Trophoblast cell (in vitro differentiated cells and primary cell): Measurements from ENCODE around the gene LDLRAD4.

ENCODE experiments used
- DNase-seq, 2 donors: peaks; one replicate each; pipeline ENCODE4 v3.0.0-alpha.2; 2016
- H2AFZ ChIP-seq: 2 replicates; pipeline ENCODE4 v1.6.1; 2013; ENCODE audit warnings: low read length, moderate library complexity, mild to moderate bottlenecking; ENCODE audit not compliant: insufficient read depth, poor library complexity
- H2AK5ac ChIP-seq: 2 replicates; pipeline ENCODE4 v1.6.1; 2013; ENCODE audit warnings: mild to moderate bottlenecking, low read length
- H2BK120ac ChIP-seq: 2 replicates; pipeline ENCODE4 v1.6.1; 2013; ENCODE audit warnings: low read length, mild to moderate bottlenecking, moderate library complexity; ENCODE audit not compliant: insufficient read depth, poor library complexity
- H2BK12ac ChIP-seq: 2 replicates; pipeline ENCODE4 v1.6.1; 2013; ENCODE audit warnings: mild to moderate bottlenecking, low read length, moderate library complexity
- H2BK5ac ChIP-seq: 2 replicates; pipeline ENCODE4 v1.6.1; 2013; ENCODE audit warnings: low read length, low read depth, moderate library complexity, mild to moderate bottlenecking; ENCODE audit not compliant: poor library complexity
- H3K14ac ChIP-seq: 2 replicates; pipeline ENCODE4 v1.6.1; 2013; ENCODE audit warnings: mild to moderate bottlenecking, low read length
- H3K18ac ChIP-seq: 2 replicates; pipeline ENCODE4 v1.6.1; 2013; ENCODE audit warnings: mild to moderate bottlenecking, low read length
- H3K23ac ChIP-seq: 2 replicates; pipeline ENCODE4 v1.6.1; 2013; ENCODE audit warnings: low read length
- H3K27ac ChIP-seq: 2 replicates; pipeline ENCODE4 v1.5.1; 2013; ENCODE audit warnings: low read depth, mild to moderate bottlenecking, inconsistent platforms, low read length, moderate library complexity
- H3K27me3 ChIP-seq: 2 replicates; pipeline ENCODE4 v1.6.1; 2013; ENCODE audit warnings: inconsistent platforms, mild to moderate bottlenecking, low read length, moderate library complexity; ENCODE audit not compliant: insufficient read depth
- H3K36me3 ChIP-seq, 2 experiments: 1 replicate in 1 of 2; 2 replicates in 1 of 2; pipeline ENCODE4 v1.6.1; 2013; ENCODE audit warnings: low read length in 2 of 2, mild to moderate bottlenecking in 2 of 2, moderate library complexity in 1 of 2; ENCODE audit not compliant: insufficient read depth in 2 of 2, control insufficient read depth in 1 of 2
- H3K4ac ChIP-seq: 2 replicates; pipeline ENCODE4 v1.6.1; 2013; ENCODE audit warnings: low read depth, mild to moderate bottlenecking, low read length, moderate library complexity
- H3K4me1 ChIP-seq, 2 experiments: 1 replicate in 1 of 2; 2 replicates in 1 of 2; pipeline ENCODE4 v1.6.1; 2013; ENCODE audit warnings: low read length in 2 of 2, mild to moderate bottlenecking in 2 of 2, moderate library complexity in 1 of 2; ENCODE audit not compliant: insufficient read depth in 2 of 2, control insufficient read depth in 1 of 2
- H3K4me2 ChIP-seq: 2 replicates; pipeline ENCODE4 v1.6.1; 2013; ENCODE audit warnings: inconsistent platforms, mild to moderate bottlenecking, low read length, moderate library complexity
- H3K4me3 ChIP-seq: 2 replicates; pipeline ENCODE4 v1.5.1; 2013; ENCODE audit warnings: mild to moderate bottlenecking, low read depth, low read length, inconsistent platforms
- H3K79me1 ChIP-seq: one replicate; pipeline ENCODE4 v1.6.1; 2013; ENCODE audit warnings: low read length
- H3K79me2 ChIP-seq: 2 replicates; pipeline ENCODE4 v1.6.1; 2013; ENCODE audit warnings: low read length, mild to moderate bottlenecking; ENCODE audit not compliant: control insufficient read depth, insufficient read depth, poor library complexity
- H3K9ac ChIP-seq: 2 replicates; pipeline ENCODE4 v1.6.1; 2013; ENCODE audit warnings: mild to moderate bottlenecking, low read length
- H3K9me3 ChIP-seq: 2 replicates; pipeline ENCODE4 v1.6.1; 2013; ENCODE audit warnings: low read depth, mild to moderate bottlenecking, control low read depth, inconsistent platforms, low read length; ENCODE audit not compliant: insufficient read depth
- H4K12ac ChIP-seq: 2 replicates; pipeline ENCODE4 v1.6.1; 2013; ENCODE audit warnings: low read depth, mild to moderate bottlenecking, low read length, moderate library complexity
- H4K8ac ChIP-seq: 2 replicates; pipeline ENCODE4 v1.6.1; 2013; ENCODE audit warnings: low read depth, mild to moderate bottlenecking, low read length, moderate library complexity
- H4K91ac ChIP-seq: one replicate; pipeline ENCODE4 v1.6.1; 2013; ENCODE audit warnings: low read depth, mild to moderate bottlenecking, low read length, moderate library complexity
- WGBS: extraction: QIAGEN DNeasy Blood & Tissue Kit; methylation state at CpG from one replicate; pipeline ENCODE4 v1.1.7; 2013; ENCODE audit warnings: missing lambda C conversion rate; ENCODE audit not compliant: insufficient read length, insufficient coverage; ENCODE audit errors: extremely low coverage; 5-methylcytosine and 5-hydroxymethylcytosine counted together

Gene LDLRAD4

DNA sequence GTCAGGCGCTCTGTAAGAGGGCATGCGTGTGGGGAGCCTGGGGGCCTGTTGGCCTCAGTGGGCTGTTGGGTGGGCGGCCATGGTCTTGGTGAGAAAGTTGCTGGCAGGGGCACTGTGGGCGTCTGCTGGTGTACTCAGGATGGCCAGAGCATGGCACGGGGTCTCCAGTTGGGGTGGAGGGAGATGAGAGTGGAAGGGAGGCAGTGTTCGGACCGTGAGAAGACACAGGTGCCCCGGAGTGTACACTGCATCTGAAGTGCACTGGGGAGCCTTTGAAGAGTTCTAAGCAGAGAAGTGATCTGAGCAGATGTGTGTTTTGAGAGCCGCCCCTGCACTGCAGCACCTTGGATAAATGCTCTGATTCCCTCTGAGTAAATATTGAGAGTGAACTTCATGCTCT is 150.8 kb downstream of the LDLRAD4 start:
- no peak overlapping the region for H2BK12ac ChIP-seq
- no peak overlapping the region for H2AK5ac ChIP-seq
- no peaks in the 10 kb centered on the region for H3K79me1 ChIP-seq
- H3K18ac ChIP-seq, result no peak overlapping the region
- H3K9me3 ChIP-seq, result peaks cover 6% of the 10 kb centered on the region
- no peak overlapping the region for H3K4ac ChIP-seq
- no peak overlapping the region for H2BK5ac ChIP-seq
- no CpG with 5 or more reads among the region's 9 CpGs for WGBS
- no peak overlapping the region for H4K91ac ChIP-seq
- no peak overlapping the region for H3K27ac ChIP-seq
- no peak overlapping the region for H2AFZ ChIP-seq
- H4K8ac ChIP-seq, result no peak overlapping the region
- H3K9ac ChIP-seq, result no peak overlapping the region
- DNase-seq, result no peak
- H4K12ac ChIP-seq, result no peak overlapping the region
- H3K79me2 ChIP-seq, result no peaks in the 10 kb centered on the region
- no peak overlapping the region for H3K4me3 ChIP-seq
- H3K23ac ChIP-seq, result no peak overlapping the region
- no peak overlapping the region for H3K4me2 ChIP-seq
- H3K27me3 ChIP-seq, result no peaks in the 10 kb centered on the region
- no peak overlapping the region for H2BK120ac ChIP-seq
- H3K14ac ChIP-seq, result no peak overlapping the region
- no peaks in the 10 kb centered on the region for H3K4me1 ChIP-seq
- no peaks in the 10 kb centered on the region for H3K36me3 ChIP-seq

DNA sequence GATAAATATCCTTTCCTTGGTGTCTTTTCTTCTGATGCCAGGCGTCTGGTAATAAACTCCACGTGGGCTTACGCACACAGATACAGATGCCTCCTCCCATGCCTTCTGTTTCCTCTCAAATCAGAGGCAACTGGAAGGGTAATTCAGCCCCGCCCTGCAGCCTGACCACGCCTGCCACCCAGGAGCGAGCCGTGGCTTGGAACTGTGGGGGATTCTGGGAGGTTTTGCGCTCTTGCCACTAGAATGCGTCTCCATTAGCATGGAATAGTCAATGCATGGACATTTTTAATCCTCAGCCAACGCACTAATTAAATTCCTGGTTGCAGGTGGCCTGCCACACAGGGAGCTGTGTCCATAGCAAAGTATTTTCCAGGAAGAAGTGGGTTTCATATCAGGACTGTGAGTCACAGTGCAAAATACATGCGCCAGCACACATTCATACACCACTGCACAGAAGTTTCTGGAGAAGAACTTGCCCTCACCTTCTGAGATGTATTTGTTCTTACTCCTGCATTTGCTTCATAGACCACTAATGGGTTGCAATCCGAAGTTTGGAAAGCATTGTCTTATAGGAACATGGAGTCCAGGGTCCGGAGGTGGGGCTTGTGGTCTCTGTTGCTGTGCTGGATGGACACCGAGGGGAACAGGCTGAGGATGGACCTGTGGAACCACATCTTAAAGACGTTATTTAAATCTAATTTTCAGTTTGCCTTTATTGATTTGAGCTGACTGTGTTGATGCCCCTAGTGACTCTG is 151.4 kb downstream of the LDLRAD4 start:
- H3K9ac ChIP-seq, result no peak overlapping the region
- H2BK12ac ChIP-seq, result no peak overlapping the region
- H3K4ac ChIP-seq, result no peak overlapping the region
- H4K8ac ChIP-seq, result no peak overlapping the region
- no peaks in the 10 kb centered on the region for H3K79me2 ChIP-seq
- H3K14ac ChIP-seq, result no peak overlapping the region
- no peak for DNase-seq
- no peak overlapping the region for H3K23ac ChIP-seq
- H3K27ac ChIP-seq, result no peak overlapping the region
- H3K4me1 ChIP-seq, result no peaks in the 10 kb centered on the region
- no peak overlapping the region for H3K4me2 ChIP-seq
- H3K79me1 ChIP-seq, result no peaks in the 10 kb centered on the region
- no peak overlapping the region for H2BK5ac ChIP-seq
- no CpG with 5 or more reads among the region's 15 CpGs for WGBS
- H2AFZ ChIP-seq, result no peak overlapping the region
- no peak overlapping the region for H3K18ac ChIP-seq
- H4K91ac ChIP-seq, result no peak overlapping the region
- H3K36me3 ChIP-seq, result no peaks in the 10 kb centered on the region
- H4K12ac ChIP-seq, result no peak overlapping the region
- H3K27me3 ChIP-seq, result no peaks in the 10 kb centered on the region
- H3K4me3 ChIP-seq, result no peak overlapping the region
- H2AK5ac ChIP-seq, result no peak overlapping the region
- H2BK120ac ChIP-seq, result no peak overlapping the region
- peaks cover 6% of the 10 kb centered on the region for H3K9me3 ChIP-seq

- no CpG with 5 or more reads among the region's 16 CpGs for WGBS
- H4K12ac ChIP-seq, result no peak overlapping the region
Measured at GRCh38 chr18:13370995-13371625, 152.6 kb downstream of the LDLRAD4 start.

DNA sequence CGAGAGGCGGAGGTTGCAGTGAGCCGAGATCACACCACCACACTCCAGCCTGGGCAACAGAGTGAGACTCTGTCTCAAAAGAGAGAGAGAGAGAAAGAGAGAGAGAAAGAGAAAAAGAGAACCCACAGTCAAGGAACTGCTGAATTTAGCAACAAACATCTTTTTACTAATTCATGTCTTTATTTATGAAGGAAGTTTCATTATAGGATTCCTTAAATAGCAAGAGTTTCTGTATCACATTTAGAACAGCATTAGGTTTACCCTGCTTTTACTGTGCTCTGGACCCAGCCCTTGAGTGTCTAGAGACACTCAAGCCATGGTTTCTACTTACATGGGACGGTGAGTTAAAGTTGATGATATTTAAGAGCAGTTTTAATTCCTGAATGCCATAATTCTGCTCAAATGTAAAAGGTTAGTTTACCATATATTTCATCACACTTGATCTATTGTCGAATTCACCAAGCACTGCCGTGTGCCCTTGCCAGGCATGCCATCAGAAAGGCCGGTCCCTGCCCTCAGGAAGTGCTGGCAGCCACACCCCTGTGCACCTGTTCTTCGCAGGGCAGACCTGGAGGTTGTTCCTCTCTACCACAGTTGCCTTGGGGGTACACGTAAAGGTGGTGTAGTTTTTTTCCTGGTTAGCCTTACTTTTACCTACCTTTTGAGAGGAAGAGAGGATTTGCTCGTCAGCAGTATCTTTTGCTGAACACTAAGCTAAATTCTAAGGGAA is 153.3 kb downstream of the LDLRAD4 start:
- H2AFZ ChIP-seq, result no peak overlapping the region
- H3K14ac ChIP-seq, result no peak overlapping the region
- H3K4me3 ChIP-seq, result no peak overlapping the region
- no peaks in the 10 kb centered on the region for H3K79me1 ChIP-seq
- no peak overlapping the region for H3K27ac ChIP-seq
- no peak overlapping the region for H2BK5ac ChIP-seq
- no peak overlapping the region for H3K9ac ChIP-seq
- no peak overlapping the region for H3K18ac ChIP-seq
- H2AK5ac ChIP-seq, result no peak overlapping the region
- H4K8ac ChIP-seq, result no peak overlapping the region
- H3K27me3 ChIP-seq, result no peaks in the 10 kb centered on the region
- no peak overlapping the region for H3K4me2 ChIP-seq
- no peaks in the 10 kb centered on the region for H3K4me1 ChIP-seq
- H4K12ac ChIP-seq, result no peak overlapping the region
- no peak overlapping the region for H3K4ac ChIP-seq
- H4K91ac ChIP-seq, result no peak overlapping the region
- H2BK120ac ChIP-seq, result no peak overlapping the region
- no peaks in the 10 kb centered on the region for H3K36me3 ChIP-seq
- DNase-seq, result no peak
- H3K9me3 ChIP-seq, result peaks cover 6% of the 10 kb centered on the region
- no peak overlapping the region for H2BK12ac ChIP-seq
- H3K79me2 ChIP-seq, result no peaks in the 10 kb centered on the region
- no CpG with 5 or more reads among the region's 10 CpGs for WGBS
- H3K23ac ChIP-seq, result no peak overlapping the region

More at GRCh38 chr18:13370995-13371625, 152.6 kb downstream of the LDLRAD4 start:
- Histone ChIP-seq H3K27ac (no peak overlapping the region), H2BK5ac (no peak overlapping the region), H3K9ac (no peak overlapping the region), H4K91ac (no peak overlapping the region), H3K4me2 (no peak overlapping the region), H2AK5ac (no peak overlapping the region), H4K8ac (no peak overlapping the region), H2AFZ (no peak overlapping the region), H3K18ac (peak overlapping the region; percentile 23), H3K79me1 (no peaks in the 10 kb centered on the region), H3K4me3 (no peak overlapping the region), H2BK12ac (no peak overlapping the region), H3K4me1 (no peaks in the 10 kb centered on the region), H3K23ac (no peak overlapping the region), H3K27me3 (no peaks in the 10 kb centered on the region), H2BK120ac (no peak overlapping the region), H3K9me3 (peaks cover 6% of the 10 kb centered on the region), H3K4ac (no peak overlapping the region), H3K14ac (no peak overlapping the region), H3K79me2 (no peaks in the 10 kb centered on the region), H3K36me3 (no peaks in the 10 kb centered on the region)
- no peak for DNase-seq
